ENCODE measurements around the gene MRPL12. TPM values are rescaled to one million over a fixed set of nuclear protein-coding genes. Genes with fewer than 3 reads are reported as not detected.

MRPL12 gene
- total and polyA plus RNA-seq, 2 of the 8 experiments (the other 6 are each of a cell fraction or from before 2014, with no cell fraction given): 120 to 141 TPM

GRCh38 chr17:81735264-81736102, 32.3 kb downstream of the MRPL12 start (continued):
- TF ChIP-seq, protein P1, sequence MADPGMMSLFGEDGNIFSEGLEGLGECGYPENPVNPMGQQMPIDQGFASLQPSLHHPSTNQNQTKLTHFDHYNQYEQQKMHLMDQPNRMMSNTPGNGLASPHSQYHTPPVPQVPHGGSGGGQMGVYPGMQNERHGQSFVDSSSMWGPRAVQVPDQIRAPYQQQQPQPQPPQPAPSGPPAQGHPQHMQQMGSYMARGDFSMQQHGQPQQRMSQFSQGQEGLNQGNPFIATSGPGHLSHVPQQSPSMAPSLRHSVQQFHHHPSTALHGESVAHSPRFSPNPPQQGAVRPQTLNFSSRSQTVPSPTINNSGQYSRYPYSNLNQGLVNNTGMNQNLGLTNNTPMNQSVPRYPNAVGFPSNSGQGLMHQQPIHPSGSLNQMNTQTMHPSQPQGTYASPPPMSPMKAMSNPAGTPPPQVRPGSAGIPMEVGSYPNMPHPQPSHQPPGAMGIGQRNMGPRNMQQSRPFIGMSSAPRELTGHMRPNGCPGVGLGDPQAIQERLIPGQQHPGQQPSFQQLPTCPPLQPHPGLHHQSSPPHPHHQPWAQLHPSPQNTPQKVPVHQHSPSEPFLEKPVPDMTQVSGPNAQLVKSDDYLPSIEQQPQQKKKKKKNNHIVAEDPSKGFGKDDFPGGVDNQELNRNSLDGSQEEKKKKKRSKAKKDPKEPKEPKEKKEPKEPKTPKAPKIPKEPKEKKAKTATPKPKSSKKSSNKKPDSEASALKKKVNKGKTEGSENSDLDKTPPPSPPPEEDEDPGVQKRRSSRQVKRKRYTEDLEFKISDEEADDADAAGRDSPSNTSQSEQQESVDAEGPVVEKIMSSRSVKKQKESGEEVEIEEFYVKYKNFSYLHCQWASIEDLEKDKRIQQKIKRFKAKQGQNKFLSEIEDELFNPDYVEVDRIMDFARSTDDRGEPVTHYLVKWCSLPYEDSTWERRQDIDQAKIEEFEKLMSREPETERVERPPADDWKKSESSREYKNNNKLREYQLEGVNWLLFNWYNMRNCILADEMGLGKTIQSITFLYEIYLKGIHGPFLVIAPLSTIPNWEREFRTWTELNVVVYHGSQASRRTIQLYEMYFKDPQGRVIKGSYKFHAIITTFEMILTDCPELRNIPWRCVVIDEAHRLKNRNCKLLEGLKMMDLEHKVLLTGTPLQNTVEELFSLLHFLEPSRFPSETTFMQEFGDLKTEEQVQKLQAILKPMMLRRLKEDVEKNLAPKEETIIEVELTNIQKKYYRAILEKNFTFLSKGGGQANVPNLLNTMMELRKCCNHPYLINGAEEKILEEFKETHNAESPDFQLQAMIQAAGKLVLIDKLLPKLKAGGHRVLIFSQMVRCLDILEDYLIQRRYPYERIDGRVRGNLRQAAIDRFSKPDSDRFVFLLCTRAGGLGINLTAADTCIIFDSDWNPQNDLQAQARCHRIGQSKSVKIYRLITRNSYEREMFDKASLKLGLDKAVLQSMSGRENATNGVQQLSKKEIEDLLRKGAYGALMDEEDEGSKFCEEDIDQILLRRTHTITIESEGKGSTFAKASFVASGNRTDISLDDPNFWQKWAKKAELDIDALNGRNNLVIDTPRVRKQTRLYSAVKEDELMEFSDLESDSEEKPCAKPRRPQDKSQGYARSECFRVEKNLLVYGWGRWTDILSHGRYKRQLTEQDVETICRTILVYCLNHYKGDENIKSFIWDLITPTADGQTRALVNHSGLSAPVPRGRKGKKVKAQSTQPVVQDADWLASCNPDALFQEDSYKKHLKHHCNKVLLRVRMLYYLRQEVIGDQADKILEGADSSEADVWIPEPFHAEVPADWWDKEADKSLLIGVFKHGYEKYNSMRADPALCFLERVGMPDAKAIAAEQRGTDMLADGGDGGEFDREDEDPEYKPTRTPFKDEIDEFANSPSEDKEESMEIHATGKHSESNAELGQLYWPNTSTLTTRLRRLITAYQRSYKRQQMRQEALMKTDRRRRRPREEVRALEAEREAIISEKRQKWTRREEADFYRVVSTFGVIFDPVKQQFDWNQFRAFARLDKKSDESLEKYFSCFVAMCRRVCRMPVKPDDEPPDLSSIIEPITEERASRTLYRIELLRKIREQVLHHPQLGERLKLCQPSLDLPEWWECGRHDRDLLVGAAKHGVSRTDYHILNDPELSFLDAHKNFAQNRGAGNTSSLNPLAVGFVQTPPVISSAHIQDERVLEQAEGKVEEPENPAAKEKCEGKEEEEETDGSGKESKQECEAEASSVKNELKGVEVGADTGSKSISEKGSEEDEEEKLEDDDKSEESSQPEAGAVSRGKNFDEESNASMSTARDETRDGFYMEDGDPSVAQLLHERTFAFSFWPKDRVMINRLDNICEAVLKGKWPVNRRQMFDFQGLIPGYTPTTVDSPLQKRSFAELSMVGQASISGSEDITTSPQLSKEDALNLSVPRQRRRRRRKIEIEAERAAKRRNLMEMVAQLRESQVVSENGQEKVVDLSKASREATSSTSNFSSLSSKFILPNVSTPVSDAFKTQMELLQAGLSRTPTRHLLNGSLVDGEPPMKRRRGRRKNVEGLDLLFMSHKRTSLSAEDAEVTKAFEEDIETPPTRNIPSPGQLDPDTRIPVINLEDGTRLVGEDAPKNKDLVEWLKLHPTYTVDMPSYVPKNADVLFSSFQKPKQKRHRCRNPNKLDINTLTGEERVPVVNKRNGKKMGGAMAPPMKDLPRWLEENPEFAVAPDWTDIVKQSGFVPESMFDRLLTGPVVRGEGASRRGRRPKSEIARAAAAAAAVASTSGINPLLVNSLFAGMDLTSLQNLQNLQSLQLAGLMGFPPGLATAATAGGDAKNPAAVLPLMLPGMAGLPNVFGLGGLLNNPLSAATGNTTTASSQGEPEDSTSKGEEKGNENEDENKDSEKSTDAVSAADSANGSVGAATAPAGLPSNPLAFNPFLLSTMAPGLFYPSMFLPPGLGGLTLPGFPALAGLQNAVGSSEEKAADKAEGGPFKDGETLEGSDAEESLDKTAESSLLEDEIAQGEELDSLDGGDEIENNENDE (IDR thresholded peaks at IDR 0.05; ENCODE audit: insufficient replicate concordance, low read length): no peak
- no peak for TF ChIP-seq KDM4A (IDR thresholded peaks at IDR 0.05; ENCODE audit: low read depth, low read length, severe bottlenecking)
